ENCODE measurements around the gene EEF2. TPM values are rescaled to one million over a fixed set of nuclear protein-coding genes. Genes with fewer than 3 reads are reported as not detected.

Gene EEF2
- total RNA-seq, 1 donor from 2014 or later = 1,702 TPM

DNA sequence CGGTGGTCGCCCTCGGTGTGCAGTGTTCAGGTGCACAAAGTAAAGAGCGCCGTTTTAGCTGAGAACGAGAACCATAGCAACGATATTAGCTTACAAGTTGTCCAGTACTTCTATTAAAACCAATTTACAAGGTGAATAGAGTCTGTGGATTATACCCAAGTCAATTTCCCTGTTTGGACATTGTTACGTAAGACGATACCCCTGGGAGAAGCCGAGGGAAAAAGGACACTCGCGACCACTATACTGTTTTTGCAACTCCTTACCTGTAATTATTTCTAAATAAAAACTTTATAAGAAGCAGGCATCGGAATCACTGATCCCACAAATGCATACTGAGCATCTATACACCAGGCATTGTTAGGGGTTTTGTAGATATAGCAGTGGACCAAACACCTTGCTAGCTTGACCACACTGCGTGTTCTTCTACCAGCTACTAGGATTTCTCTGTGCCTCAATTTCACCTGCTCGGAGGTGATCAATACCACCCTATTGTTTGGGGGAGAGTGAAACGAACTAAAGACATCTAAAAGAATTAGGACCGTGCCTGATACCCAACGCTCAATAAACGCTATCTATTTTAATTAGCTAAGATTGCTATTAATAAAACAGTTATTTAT lies 488 bp upstream of the EEF2 start:
- no peak for DNase-seq (ENCODE audit: extremely low spot score in 2 of 2)
- Histone ChIP-seq H3K36me3 (peaks cover 3 to 37% of the 10 kb centered on the region in 2 donors), H3K9me3 (no peaks in the 10 kb centered on the region), H3K27ac (peak overlapping the region; percentile 92), H3K4me1 (peaks cover 49% of the 10 kb centered on the region), H3K4me3 (peak overlapping the region; percentile 79 to 100), H3K27me3 (no peaks in the 10 kb centered on the region)
- intact Hi-C loops (cut with DNase I) = loop anchor here (5.0 to 10.0 kb wide), 2 partner anchors 82 to 219 kb away; partner anchors contain the start of gene ZBTB7A
- TF ChIP-seq POLR2A (IDR thresholded peaks at IDR 0.05) = no peak
- no peak for TF ChIP-seq POLR2AphosphoS5 (IDR thresholded peaks at IDR 0.05; ENCODE audit: insufficient read depth in 1 of 2, low read depth in 1 of 2)
- TF ChIP-seq, protein P1, sequence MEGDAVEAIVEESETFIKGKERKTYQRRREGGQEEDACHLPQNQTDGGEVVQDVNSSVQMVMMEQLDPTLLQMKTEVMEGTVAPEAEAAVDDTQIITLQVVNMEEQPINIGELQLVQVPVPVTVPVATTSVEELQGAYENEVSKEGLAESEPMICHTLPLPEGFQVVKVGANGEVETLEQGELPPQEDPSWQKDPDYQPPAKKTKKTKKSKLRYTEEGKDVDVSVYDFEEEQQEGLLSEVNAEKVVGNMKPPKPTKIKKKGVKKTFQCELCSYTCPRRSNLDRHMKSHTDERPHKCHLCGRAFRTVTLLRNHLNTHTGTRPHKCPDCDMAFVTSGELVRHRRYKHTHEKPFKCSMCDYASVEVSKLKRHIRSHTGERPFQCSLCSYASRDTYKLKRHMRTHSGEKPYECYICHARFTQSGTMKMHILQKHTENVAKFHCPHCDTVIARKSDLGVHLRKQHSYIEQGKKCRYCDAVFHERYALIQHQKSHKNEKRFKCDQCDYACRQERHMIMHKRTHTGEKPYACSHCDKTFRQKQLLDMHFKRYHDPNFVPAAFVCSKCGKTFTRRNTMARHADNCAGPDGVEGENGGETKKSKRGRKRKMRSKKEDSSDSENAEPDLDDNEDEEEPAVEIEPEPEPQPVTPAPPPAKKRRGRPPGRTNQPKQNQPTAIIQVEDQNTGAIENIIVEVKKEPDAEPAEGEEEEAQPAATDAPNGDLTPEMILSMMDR (IDR thresholded peaks at IDR 0.05) = no peak

DNA sequence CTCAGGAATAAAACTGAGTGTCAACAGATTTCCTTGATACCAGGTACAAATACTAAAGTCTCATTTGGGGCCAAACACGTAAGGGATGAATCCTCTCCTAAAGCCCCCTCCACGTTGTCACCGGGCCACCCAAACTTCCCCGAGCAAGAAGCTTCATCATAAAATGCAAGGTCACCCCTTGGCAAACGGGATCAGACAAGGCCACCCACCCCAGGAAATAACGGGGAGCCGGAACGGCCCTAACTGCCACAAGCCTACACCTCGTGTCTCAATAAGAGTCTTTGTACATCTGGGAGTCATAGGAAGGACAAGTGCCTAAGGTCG lies 717 bp downstream of the EEF2 start:
- no peaks in the 10 kb centered on the region for H3K9me3 ChIP-seq
- H3K4me1 ChIP-seq = peaks cover 49% of the 10 kb centered on the region
- no peaks in the 10 kb centered on the region for H3K27me3 ChIP-seq
- TF ChIP-seq POLR2A (IDR thresholded peaks at IDR 0.05) (no peak), POLR2AphosphoS5 (IDR thresholded peaks at IDR 0.05; ENCODE audit: insufficient read depth in 1 of 2, low read depth in 1 of 2) (no peak)
- TF ChIP-seq, protein P1 (IDR thresholded peaks at IDR 0.05) = no peak
- H3K4me3 ChIP-seq = peak overlapping the region; percentile 79 to 100
- H3K36me3 ChIP-seq = peaks cover 3 to 49% of the 10 kb centered on the region in 2 donors
- H3K27ac ChIP-seq = peak overlapping the region; percentile 92
- intact Hi-C loops (cut with DNase I) = loop anchor here (10.0 kb wide), 1 partner anchor 220 kb away; no protein-coding TSS in a partner anchor
- no peak for DNase-seq (ENCODE audit: extremely low spot score in 2 of 2)

DNA sequence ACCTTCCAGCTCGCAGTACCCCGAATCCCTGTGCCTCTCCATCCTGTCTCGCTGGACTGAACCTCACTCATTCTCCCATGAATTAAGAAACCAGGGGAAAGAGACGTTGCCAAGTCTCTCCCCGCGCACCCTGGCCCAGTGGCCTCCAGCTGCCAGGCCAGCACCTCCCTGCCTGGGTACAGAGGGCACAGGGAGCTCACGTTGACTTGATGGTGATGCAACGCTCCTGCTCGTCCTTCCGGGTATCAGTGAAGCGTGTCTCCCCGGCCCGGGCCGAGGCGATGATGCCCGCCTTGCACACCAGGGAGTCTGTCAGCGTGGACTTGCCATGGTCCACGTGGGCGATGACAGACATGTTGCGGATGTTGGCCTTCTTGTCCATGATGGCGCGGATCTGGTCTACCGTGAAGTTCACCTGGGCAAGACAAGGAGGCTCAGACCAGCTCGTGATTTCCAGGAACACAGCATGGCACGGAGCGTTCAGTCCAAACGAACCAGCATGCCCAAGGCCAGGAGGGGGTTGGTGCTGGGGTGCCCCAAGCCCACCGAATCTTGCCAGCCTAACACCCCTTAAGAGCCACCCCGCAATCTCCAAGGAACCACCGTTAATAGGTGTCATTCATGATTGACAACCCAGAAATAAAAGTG lies 1.2 kb downstream of the EEF2 start:
- intact Hi-C loops (cut with DNase I) = loop anchor here (10.0 kb wide), 1 partner anchor 221 kb away; no protein-coding TSS in a partner anchor

DNA sequence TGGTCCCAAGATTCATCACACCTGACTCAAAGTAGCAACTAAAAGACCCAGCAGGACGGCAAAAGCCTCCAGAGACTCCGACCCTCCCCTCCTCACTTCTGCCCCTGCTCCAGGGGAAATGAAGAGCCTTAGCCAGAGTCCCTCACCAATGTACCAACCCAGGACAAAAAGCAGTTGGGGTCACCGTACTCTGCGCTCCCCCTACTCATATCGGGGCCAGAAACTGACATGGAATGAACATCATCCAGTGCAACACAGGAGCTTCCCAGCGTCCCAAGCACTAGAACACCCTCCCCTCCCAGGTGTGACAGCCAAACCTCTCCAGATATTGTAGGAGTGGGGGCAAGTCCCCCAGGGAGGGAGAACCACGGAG lies 1.7 kb downstream of the EEF2 start:
- peaks cover 49% of the 10 kb centered on the region for H3K4me1 ChIP-seq
- H3K27ac ChIP-seq = peak overlapping the region; percentile 92
- peak overlapping the region; percentile 79 to 100 for H3K4me3 ChIP-seq
- intact Hi-C loops (cut with DNase I) = loop anchor here (10.0 kb wide), 1 partner anchor 221 kb away; no protein-coding TSS in a partner anchor
- no peak for TF ChIP-seq POLR2AphosphoS5 (IDR thresholded peaks at IDR 0.05; ENCODE audit: insufficient read depth in 1 of 2, low read depth in 1 of 2)
- no peak for TF ChIP-seq POLR2A (IDR thresholded peaks at IDR 0.05)
- TF ChIP-seq, protein P1 (IDR thresholded peaks at IDR 0.05) = no peak
- no peak for DNase-seq (ENCODE audit: extremely low spot score in 2 of 2)
- peaks cover 3 to 59% of the 10 kb centered on the region in 2 donors for H3K36me3 ChIP-seq
- H3K9me3 ChIP-seq = no peaks in the 10 kb centered on the region
- H3K27me3 ChIP-seq = no peaks in the 10 kb centered on the region

More for the DNA sequence above, 1.2 kb downstream of the EEF2 start:
- no peaks in the 10 kb centered on the region for H3K9me3 ChIP-seq
- peak in 1 of 2 donors; percentile 88 for DNase-seq (ENCODE audit: extremely low spot score in 2 of 2)
- H3K36me3 ChIP-seq = peaks cover 3 to 54% of the 10 kb centered on the region in 2 donors
- peaks cover 49% of the 10 kb centered on the region for H3K4me1 ChIP-seq
- peak overlapping the region; percentile 92 for H3K27ac ChIP-seq
- H3K4me3 ChIP-seq = peak overlapping the region; percentile 79 to 100
- H3K27me3 ChIP-seq = no peaks in the 10 kb centered on the region
- TF ChIP-seq POLR2AphosphoS5 (IDR thresholded peaks at IDR 0.05; ENCODE audit: insufficient read depth in 1 of 2, low read depth in 1 of 2) = peak in 1 of 2 donors; percentile 58
- TF ChIP-seq, protein P1 (IDR thresholded peaks at IDR 0.05) = no peak

Measured in vagina (tissue), 2 donors.